ENCODE measurements around the gene LIME1. TPM values are rescaled to one million over a fixed set of nuclear protein-coding genes. Genes with fewer than 3 reads are reported as not detected.

LIME1 gene
- total and polyA plus RNA-seq, 2 of the 8 experiments (the other 6 are each of a cell fraction or from before 2014, with no cell fraction given), result 4.5 to 5.9 TPM

DNA sequence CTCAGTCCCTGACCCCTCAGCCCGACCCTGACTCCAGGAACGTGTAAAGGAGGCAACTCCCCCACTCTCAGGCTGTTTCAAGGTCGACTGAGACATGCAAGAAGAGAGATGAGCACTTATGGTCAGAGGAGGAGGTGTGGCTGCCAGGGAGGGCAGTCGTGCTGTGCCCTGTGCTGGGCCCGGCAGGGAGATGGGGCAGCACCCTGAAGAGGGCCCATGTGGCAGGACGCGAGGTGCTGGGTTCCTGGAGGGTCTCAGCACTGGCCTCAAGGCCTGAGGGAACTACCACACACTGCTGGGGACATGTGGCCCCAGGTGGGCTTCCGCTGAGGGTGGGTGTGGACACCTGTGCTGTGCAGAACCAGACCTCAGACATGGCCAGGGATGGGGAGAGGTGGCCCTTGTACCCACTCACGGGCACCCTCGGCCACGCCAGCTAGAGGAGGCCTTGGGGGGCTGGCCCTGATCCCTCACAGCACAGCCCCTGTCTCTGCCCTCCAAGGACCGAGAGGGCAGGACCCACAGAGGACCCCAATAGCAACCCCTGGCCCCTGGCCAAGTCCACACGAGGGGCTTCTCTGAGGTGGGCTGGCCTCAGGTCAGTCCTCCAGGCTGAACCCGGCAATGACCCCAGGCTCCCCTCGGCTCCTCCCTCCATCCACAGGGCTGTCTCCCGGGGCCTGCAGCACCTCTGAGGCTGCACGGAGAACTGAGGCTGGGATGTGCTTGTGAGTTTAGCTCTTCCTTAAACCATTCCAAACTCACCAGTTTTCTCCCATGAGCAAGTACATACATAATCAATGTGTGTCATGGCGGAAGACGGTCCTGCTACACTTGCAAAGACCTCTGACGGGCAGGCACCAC lies 11.8 kb downstream of the LIME1 start (continued):
- TF ChIP-seq, protein P1, sequence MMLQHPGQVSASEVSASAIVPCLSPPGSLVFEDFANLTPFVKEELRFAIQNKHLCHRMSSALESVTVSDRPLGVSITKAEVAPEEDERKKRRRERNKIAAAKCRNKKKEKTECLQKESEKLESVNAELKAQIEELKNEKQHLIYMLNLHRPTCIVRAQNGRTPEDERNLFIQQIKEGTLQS (IDR thresholded peaks at IDR 0.05; ENCODE audit: insufficient read depth, low read depth, low read length), result no peak
- TF ChIP-seq, protein P2, sequence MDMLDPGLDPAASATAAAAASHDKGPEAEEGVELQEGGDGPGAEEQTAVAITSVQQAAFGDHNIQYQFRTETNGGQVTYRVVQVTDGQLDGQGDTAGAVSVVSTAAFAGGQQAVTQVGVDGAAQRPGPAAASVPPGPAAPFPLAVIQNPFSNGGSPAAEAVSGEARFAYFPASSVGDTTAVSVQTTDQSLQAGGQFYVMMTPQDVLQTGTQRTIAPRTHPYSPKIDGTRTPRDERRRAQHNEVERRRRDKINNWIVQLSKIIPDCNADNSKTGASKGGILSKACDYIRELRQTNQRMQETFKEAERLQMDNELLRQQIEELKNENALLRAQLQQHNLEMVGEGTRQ (IDR thresholded peaks at IDR 0.05; ENCODE audit: low read length), result no peak
